ENCODE results near the gene GJB3. TPM values are rescaled to one million over a fixed set of nuclear protein-coding genes. Genes with fewer than 3 reads are reported as not detected.

Gene GJB3
- total and polyA plus RNA-seq, 2 donors, result 0.66 to 4.5 TPM

GRCh38 chr1:34824817-34825454 lies 43.9 kb downstream of the GJB3 start:
- Histone ChIP-seq H3K4me1 (ENCODE audit: control insufficient read depth in 2 of 2, insufficient read depth in 2 of 2, low read length in 2 of 2) (no peaks in the 10 kb centered on the region), H3K27me3 (ENCODE audit: control insufficient read depth in 2 of 2, insufficient read depth in 1 of 2, low read length in 1 of 2) (no peaks in the 10 kb centered on the region), H3K9me3 (ENCODE audit: control insufficient read depth in 2 of 2, insufficient read depth in 1 of 2, low read length in 1 of 2) (no peaks in the 10 kb centered on the region), H3K4me3 (ENCODE audit: low read length in 2 of 2) (no peak overlapping the region), H3K36me3 (ENCODE audit: control insufficient read depth in 2 of 2, insufficient read depth in 2 of 2, low read length in 1 of 2) (no peaks in the 10 kb centered on the region), H3K27ac (ENCODE audit: low read depth in 1 of 2, low read length in 1 of 2) (no peak overlapping the region)
- WGBS, result 96% methylated on average over 3 of the region's 3 CpGs
- DNase-seq (ENCODE audit: low read depth in 6 of 9, low spot score in 9 of 9), result no peak

DNA sequence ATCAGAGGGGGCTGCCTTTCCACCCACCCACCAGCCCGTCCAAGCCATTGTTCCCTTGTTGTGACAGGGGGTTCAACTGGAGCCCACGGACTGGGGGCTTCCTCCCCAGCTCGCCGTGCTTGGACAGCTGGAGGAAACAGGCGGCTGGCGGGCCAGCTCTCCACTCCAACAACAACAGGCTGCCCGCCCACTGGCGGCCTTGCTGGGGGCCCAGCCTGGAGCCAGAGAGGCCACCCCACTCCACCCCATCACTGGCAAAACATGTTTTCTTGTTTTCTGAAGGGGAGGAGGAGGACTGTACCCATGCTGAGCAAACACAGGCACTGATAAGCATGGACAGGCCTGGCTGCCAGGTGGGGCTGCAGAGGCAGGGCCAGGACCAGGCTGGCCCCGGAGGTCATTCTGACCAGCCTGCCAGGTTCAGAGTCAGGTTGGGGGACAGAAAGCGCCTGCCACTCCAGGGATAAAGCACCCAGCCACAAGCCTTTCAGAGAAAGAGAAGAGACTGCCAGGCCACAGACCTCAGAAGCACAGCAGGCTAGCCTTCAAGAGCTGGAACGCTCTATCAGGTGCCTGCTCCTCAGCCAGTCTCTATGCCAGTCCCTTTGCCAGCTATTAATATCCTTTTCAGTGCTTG lies 44.6 kb downstream of the GJB3 start:
- H3K4me3 ChIP-seq (ENCODE audit: low read length in 2 of 2), result no peak overlapping the region
- H3K27ac ChIP-seq (ENCODE audit: low read depth in 1 of 2, low read length in 1 of 2), result no peak overlapping the region
- H3K27me3 ChIP-seq (ENCODE audit: control insufficient read depth in 2 of 2, insufficient read depth in 1 of 2, low read length in 1 of 2), result no peaks in the 10 kb centered on the region
- no peaks in the 10 kb centered on the region for H3K36me3 ChIP-seq (ENCODE audit: control insufficient read depth in 2 of 2, insufficient read depth in 2 of 2, low read length in 1 of 2)
- DNase-seq (ENCODE audit: low read depth in 6 of 9, low spot score in 9 of 9), result no peak
- H3K4me1 ChIP-seq (ENCODE audit: control insufficient read depth in 2 of 2, insufficient read depth in 2 of 2, low read length in 2 of 2), result no peaks in the 10 kb centered on the region
- WGBS, result 84% methylated on average over 11 of the region's 11 CpGs
- H3K9me3 ChIP-seq (ENCODE audit: control insufficient read depth in 2 of 2, insufficient read depth in 1 of 2, low read length in 1 of 2), result no peaks in the 10 kb centered on the region

- Histone ChIP-seq H3K27me3 (ENCODE audit: control insufficient read depth in 2 of 2, insufficient read depth in 1 of 2, low read length in 1 of 2) (no peaks in the 10 kb centered on the region), H3K27ac (ENCODE audit: low read depth in 1 of 2, low read length in 1 of 2) (no peak overlapping the region), H3K9me3 (ENCODE audit: control insufficient read depth in 2 of 2, insufficient read depth in 1 of 2, low read length in 1 of 2) (no peaks in the 10 kb centered on the region), H3K4me3 (ENCODE audit: low read length in 2 of 2) (no peak overlapping the region), H3K4me1 (ENCODE audit: control insufficient read depth in 2 of 2, insufficient read depth in 2 of 2, low read length in 2 of 2) (no peaks in the 10 kb centered on the region), H3K36me3 (ENCODE audit: control insufficient read depth in 2 of 2, insufficient read depth in 2 of 2, low read length in 1 of 2) (no peaks in the 10 kb centered on the region)
- 93% methylated on average over 5 of the region's 5 CpGs for WGBS
- DNase-seq (ENCODE audit: low read depth in 6 of 9, low spot score in 9 of 9), result no peak
These were observed 46.4 kb downstream of the GJB3 start for GRCh38 chr1:34827341-34827941.

GRCh38 chr1:34828611-34829010 lies 47.6 kb downstream of the GJB3 start:
- 91% methylated on average over 2 of the region's 2 CpGs for WGBS
- H3K4me3 ChIP-seq (ENCODE audit: low read length in 2 of 2), result no peak overlapping the region
- DNase-seq (ENCODE audit: low read depth in 6 of 9, low spot score in 9 of 9), result no peak
- H3K4me1 ChIP-seq (ENCODE audit: control insufficient read depth in 2 of 2, insufficient read depth in 2 of 2, low read length in 2 of 2), result no peaks in the 10 kb centered on the region
- no peaks in the 10 kb centered on the region for H3K27me3 ChIP-seq (ENCODE audit: control insufficient read depth in 2 of 2, insufficient read depth in 1 of 2, low read length in 1 of 2)
- H3K27ac ChIP-seq (ENCODE audit: low read depth in 1 of 2, low read length in 1 of 2), result no peak overlapping the region
- H3K9me3 ChIP-seq (ENCODE audit: control insufficient read depth in 2 of 2, insufficient read depth in 1 of 2, low read length in 1 of 2), result no peaks in the 10 kb centered on the region
- H3K36me3 ChIP-seq (ENCODE audit: control insufficient read depth in 2 of 2, insufficient read depth in 2 of 2, low read length in 1 of 2), result no peaks in the 10 kb centered on the region

GRCh38 chr1:34829250-34829649 lies 48.2 kb downstream of the GJB3 start:
- Histone ChIP-seq H3K27ac (ENCODE audit: low read depth in 1 of 2, low read length in 1 of 2) (no peak overlapping the region), H3K27me3 (ENCODE audit: control insufficient read depth in 2 of 2, insufficient read depth in 1 of 2, low read length in 1 of 2) (no peaks in the 10 kb centered on the region), H3K4me3 (ENCODE audit: low read length in 2 of 2) (no peak overlapping the region), H3K4me1 (ENCODE audit: control insufficient read depth in 2 of 2, insufficient read depth in 2 of 2, low read length in 2 of 2) (no peaks in the 10 kb centered on the region), H3K9me3 (ENCODE audit: control insufficient read depth in 2 of 2, insufficient read depth in 1 of 2, low read length in 1 of 2) (no peaks in the 10 kb centered on the region), H3K36me3 (ENCODE audit: control insufficient read depth in 2 of 2, insufficient read depth in 2 of 2, low read length in 1 of 2) (no peaks in the 10 kb centered on the region)
- no peak for DNase-seq (ENCODE audit: low read depth in 6 of 9, low spot score in 9 of 9)
- 93% methylated on average over 3 of the region's 3 CpGs for WGBS

DNA sequence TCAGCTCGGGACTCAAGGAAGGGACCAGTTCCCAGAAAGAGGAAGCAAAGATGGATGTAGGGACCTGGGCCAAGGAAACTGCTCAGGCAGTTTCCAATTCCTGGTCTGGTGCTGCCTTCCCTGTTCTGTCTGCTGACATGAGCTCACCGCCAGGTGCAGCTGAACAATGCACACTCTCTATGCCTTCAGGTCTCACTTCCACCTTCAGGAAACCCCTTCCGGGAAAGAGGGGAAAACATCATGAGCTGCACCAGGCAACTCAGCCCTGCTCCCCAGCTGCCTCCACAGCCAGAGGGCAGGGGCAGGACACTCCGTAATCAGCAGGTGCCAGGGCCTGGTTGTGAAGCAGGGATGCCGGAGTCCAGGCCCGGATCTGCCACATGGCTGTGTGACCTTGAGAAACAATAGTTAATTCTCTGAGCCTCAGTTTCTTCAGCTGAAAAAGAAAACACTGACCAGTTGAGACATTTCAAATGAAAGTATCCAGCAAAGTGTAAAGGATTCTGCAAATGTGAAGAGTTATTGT lies 50.8 kb downstream of the GJB3 start:
- H3K4me1 ChIP-seq (ENCODE audit: control insufficient read depth in 2 of 2, insufficient read depth in 2 of 2, low read length in 2 of 2), result no peaks in the 10 kb centered on the region
- DNase-seq (ENCODE audit: low read depth in 6 of 9, low spot score in 9 of 9), result no peak
- no peak overlapping the region for H3K27ac ChIP-seq (ENCODE audit: low read depth in 1 of 2, low read length in 1 of 2)
- no peaks in the 10 kb centered on the region for H3K36me3 ChIP-seq (ENCODE audit: control insufficient read depth in 2 of 2, insufficient read depth in 2 of 2, low read length in 1 of 2)
- no peak overlapping the region for H3K4me3 ChIP-seq (ENCODE audit: low read length in 2 of 2)
- H3K27me3 ChIP-seq (ENCODE audit: control insufficient read depth in 2 of 2, insufficient read depth in 1 of 2, low read length in 1 of 2), result no peaks in the 10 kb centered on the region
- H3K9me3 ChIP-seq (ENCODE audit: control insufficient read depth in 2 of 2, insufficient read depth in 1 of 2, low read length in 1 of 2), result no peaks in the 10 kb centered on the region
- WGBS, result 96% methylated on average over 6 of the region's 6 CpGs

DNA sequence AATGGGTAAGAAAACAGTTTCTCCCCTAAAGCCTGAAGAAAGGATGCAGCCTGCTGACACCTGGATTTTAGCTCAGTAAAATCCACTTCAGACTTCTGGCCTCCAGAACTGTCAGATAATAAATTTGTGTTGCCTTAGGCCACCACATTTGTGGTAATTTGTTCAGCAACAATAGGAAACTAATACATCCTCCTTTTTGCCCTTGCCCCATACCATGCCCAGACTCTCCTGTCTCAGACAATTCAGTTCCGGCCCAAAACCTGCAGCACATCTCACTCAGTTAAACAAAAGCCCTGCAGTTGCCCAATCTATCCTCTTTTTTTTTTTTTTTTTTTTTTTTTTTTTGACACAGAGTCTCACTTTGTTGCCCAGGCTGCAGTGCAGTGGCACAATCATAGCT lies 52.7 kb downstream of the GJB3 start:
- H3K27me3 ChIP-seq (ENCODE audit: control insufficient read depth in 2 of 2, insufficient read depth in 1 of 2, low read length in 1 of 2), result no peaks in the 10 kb centered on the region
- no peak overlapping the region for H3K27ac ChIP-seq (ENCODE audit: low read depth in 1 of 2, low read length in 1 of 2)
- no peaks in the 10 kb centered on the region for H3K4me1 ChIP-seq (ENCODE audit: control insufficient read depth in 2 of 2, insufficient read depth in 2 of 2, low read length in 2 of 2)
- 95% methylated on average over 1 of the region's 1 CpG for WGBS
- H3K4me3 ChIP-seq (ENCODE audit: low read length in 2 of 2), result no peak overlapping the region
- no peak for DNase-seq (ENCODE audit: low read depth in 6 of 9, low spot score in 9 of 9)
- H3K9me3 ChIP-seq (ENCODE audit: control insufficient read depth in 2 of 2, insufficient read depth in 1 of 2, low read length in 1 of 2), result no peaks in the 10 kb centered on the region
- no peaks in the 10 kb centered on the region for H3K36me3 ChIP-seq (ENCODE audit: control insufficient read depth in 2 of 2, insufficient read depth in 2 of 2, low read length in 1 of 2)

Other genes starting within 250 kb of the GJB3 start
- 1.7 TPM for gene GJB5, start 26.2 kb upstream of the GJB3 start, total RNA-seq
- 3.9 TPM for gene GJB5, start 26.2 kb upstream of the GJB3 start, polyA plus RNA-seq
- 0.42 TPM for gene GJB4, start 21.5 kb upstream of the GJB3 start, total RNA-seq
- 0.84 TPM for gene GJB4, start 21.5 kb upstream of the GJB3 start, polyA plus RNA-seq
- gene GJA4, start 11.8 kb downstream of the GJB3 start, total RNA-seq, result 3.8 TPM
- gene GJA4, start 11.8 kb downstream of the GJB3 start, polyA plus RNA-seq, result 10.0 TPM
- 25.7 TPM for gene SMIM12, start 78.5 kb downstream of the GJB3 start, total RNA-seq
- 31.9 TPM for gene SMIM12, start 78.5 kb downstream of the GJB3 start, polyA plus RNA-seq
- 0.24 TPM for gene DLGAP3, start 148.4 kb downstream of the GJB3 start, total RNA-seq
- 0.23 TPM for gene DLGAP3, start 148.4 kb downstream of the GJB3 start, polyA plus RNA-seq
- gene TMEM35B, start 204.1 kb downstream of the GJB3 start, total RNA-seq, result 21.9 TPM
- 47.6 TPM for gene TMEM35B, start 204.1 kb downstream of the GJB3 start, polyA plus RNA-seq

Data from thymus (tissue), 11 donors.